Esophagus squamous epithelium (tissue), 4 donors: ENCODE data around the gene PAK4.

Experiments
- POLR2A ChIP-seq, 4 donors: fragments of 450-650 bp; IDR thresholded peaks; one replicate each; pipeline ENCODE4 v1.6.1; 2017; ENCODE audit warnings: antibody characterized with exemption in 4 of 4, mild to moderate bottlenecking in 4 of 4, moderate library complexity in 3 of 4
- TF ChIP-seq, protein P1 (sequence below), 6 experiments: fragments of 450-650 bp in 4 of 6; fragments of 200-600 bp in 2 of 6; sonication (generic) in 2 of 6; IDR thresholded peaks; one replicate each; pipeline ENCODE4 v1.5.1; 2016 to 2019; ENCODE audit warnings: antibody characterized with exemption in 6 of 6, mild to moderate bottlenecking in 4 of 6, moderate library complexity in 4 of 6

DNA sequence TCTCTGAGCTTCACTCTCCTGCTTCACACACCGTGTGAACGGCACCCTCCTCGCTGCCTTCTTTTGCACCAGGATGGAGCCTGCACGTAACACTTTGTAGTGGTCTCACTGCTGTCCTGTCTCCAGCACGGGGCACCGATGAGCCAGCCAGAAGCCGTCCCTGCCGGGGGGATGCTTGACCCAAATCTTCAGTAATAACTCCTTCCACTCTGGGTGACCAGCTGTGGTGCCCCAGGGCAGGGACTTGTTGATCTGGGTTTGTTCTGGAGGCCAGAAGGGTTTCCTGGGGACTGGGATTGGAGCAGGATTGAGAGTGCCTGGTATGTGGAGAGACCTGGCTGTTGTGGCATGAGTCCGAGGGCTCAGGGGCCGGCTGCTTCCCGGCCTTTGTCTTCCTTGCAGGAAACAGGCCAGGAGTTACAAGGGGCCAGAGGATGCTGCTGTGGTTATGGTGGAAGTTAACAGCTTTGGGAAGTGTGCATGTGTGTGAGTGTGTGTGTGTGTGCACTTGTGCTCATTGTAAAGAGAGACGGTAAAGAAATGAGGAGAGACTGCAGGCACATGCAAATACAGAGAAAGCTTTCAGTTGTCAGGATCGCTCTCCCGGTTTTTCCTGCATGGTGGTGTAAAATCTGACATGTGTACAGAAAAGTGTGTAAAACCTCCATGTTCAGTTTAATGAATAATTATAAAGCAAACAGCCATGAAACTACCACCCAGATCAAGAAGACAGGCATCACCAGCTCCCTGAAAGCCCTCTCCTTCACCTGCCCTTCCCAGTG is 18.9 kb downstream of the PAK4 start:
- TF ChIP-seq, protein P1, sequence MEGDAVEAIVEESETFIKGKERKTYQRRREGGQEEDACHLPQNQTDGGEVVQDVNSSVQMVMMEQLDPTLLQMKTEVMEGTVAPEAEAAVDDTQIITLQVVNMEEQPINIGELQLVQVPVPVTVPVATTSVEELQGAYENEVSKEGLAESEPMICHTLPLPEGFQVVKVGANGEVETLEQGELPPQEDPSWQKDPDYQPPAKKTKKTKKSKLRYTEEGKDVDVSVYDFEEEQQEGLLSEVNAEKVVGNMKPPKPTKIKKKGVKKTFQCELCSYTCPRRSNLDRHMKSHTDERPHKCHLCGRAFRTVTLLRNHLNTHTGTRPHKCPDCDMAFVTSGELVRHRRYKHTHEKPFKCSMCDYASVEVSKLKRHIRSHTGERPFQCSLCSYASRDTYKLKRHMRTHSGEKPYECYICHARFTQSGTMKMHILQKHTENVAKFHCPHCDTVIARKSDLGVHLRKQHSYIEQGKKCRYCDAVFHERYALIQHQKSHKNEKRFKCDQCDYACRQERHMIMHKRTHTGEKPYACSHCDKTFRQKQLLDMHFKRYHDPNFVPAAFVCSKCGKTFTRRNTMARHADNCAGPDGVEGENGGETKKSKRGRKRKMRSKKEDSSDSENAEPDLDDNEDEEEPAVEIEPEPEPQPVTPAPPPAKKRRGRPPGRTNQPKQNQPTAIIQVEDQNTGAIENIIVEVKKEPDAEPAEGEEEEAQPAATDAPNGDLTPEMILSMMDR (IDR thresholded peaks at IDR 0.05) = no peak
- no peak for TF ChIP-seq POLR2A (IDR thresholded peaks at IDR 0.05)
